WTC11 (cell line): Measurements from ENCODE around the gene NCAM2. TPM values are rescaled to one million over a fixed set of nuclear protein-coding genes. Genes with fewer than 3 reads are reported as not detected.

Experiments
- ATAC-seq: fragments of 200-7000 bp; cut with Tn5 transposase; 2 replicates; pipeline ENCODE4 v1.10.0; 2021; ENCODE audit warnings: mild to moderate bottlenecking, moderate library complexity
- CTCF ChIA-PET: fragments of 300-600 bp; sonication (Branson Sonifier 250); formaldehyde crosslinking; loops from one replicate; lab custom pipeline; 2021; ENCODE audit warnings: antibody characterized with exemption; lab: Charles Lee
- POLR2A ChIA-PET: fragments of 350-600 bp; sonication (Branson Sonifier 250); formaldehyde crosslinking; loops from one replicate; lab custom pipeline; 2021; ENCODE audit warnings: antibody characterized with exemption; lab: Charles Lee
- DNase-seq: peaks from one replicate; pipeline ENCODE4 v3.0.0; 2021; ENCODE audit warnings: low spot score
- H3K27ac Mint-ChIP-seq: 2 replicates; pipeline ENCODE4 v1.8.0; 2021; ENCODE audit warnings: mixed read lengths
- H3K27me3 Mint-ChIP-seq: 2 replicates; pipeline ENCODE4 v1.8.0; 2021; ENCODE audit warnings: low read depth, mild to moderate bottlenecking, moderate library complexity, mixed read lengths
- H3K36me3 Mint-ChIP-seq: 2 replicates; pipeline ENCODE4 v1.8.0; 2021; ENCODE audit warnings: mixed read lengths
- H3K4me1 Mint-ChIP-seq: 2 replicates; pipeline ENCODE4 v1.8.0; 2022; ENCODE audit warnings: mixed read lengths
- H3K4me3 Mint-ChIP-seq: 2 replicates; pipeline ENCODE4 v1.8.0; 2021; ENCODE audit warnings: mild to moderate bottlenecking, moderate library complexity, mixed read lengths
- H3K9me3 Mint-ChIP-seq: 2 replicates; pipeline ENCODE4 v1.8.0; 2021; ENCODE audit warnings: mixed read lengths
- ATF1 ChIP-seq: sonication (generic); formaldehyde crosslinking; IDR thresholded peaks from 2 replicates; pipeline ENCODE4 v1.8.1; 2023; ENCODE audit warnings: mild to moderate bottlenecking, moderate library complexity, missing genetic modification reagents
- FOXJ3 ChIP-seq: sonication (generic); formaldehyde crosslinking; IDR thresholded peaks from 2 replicates; pipeline ENCODE4 v1.9.0; 2021; ENCODE audit warnings: missing genetic modification reagents, mild to moderate bottlenecking, borderline replicate concordance
- GABPB1 ChIP-seq: sonication (generic); formaldehyde crosslinking; IDR thresholded peaks from 2 replicates; pipeline ENCODE4 v1.8.1; 2023; ENCODE audit warnings: mild to moderate bottlenecking, missing genetic modification reagents
- MYBL2 ChIP-seq: sonication (generic); formaldehyde crosslinking; IDR thresholded peaks from 2 replicates; pipeline ENCODE4 v1.8.1; 2023; ENCODE audit warnings: mild to moderate bottlenecking, moderate library complexity, missing genetic modification reagents
- NFATC4 ChIP-seq: fragments of 250-450 bp; sonication (Bioruptor Pico); IDR thresholded peaks from 2 replicates; pipeline ENCODE4 v1.9.0; 2021; ENCODE audit warnings: mild to moderate bottlenecking
- NFYB ChIP-seq: sonication (generic); formaldehyde crosslinking; conservative IDR thresholded peaks from 2 replicates; pipeline ENCODE4 v1.8.0; 2022; ENCODE audit warnings: low read depth, missing genetic modification reagents
- SMAD3 ChIP-seq: sonication (generic); formaldehyde crosslinking; IDR thresholded peaks from 2 replicates; pipeline ENCODE4 v1.8.0; 2022; ENCODE audit warnings: missing genetic modification reagents, mild to moderate bottlenecking, borderline replicate concordance
- SMAD4 ChIP-seq: sonication (generic); formaldehyde crosslinking; IDR thresholded peaks from 2 replicates; pipeline ENCODE4 v1.8.0; 2022; ENCODE audit warnings: mild to moderate bottlenecking, missing genetic modification reagents
- SP1 ChIP-seq: sonication (generic); formaldehyde crosslinking; conservative IDR thresholded peaks from 2 replicates; pipeline ENCODE4 v1.8.1; 2022; ENCODE audit warnings: missing genetic modification reagents
- TP53 ChIP-seq: sonication (generic); formaldehyde crosslinking; IDR thresholded peaks from 2 replicates; pipeline ENCODE4 v1.8.1; 2023; ENCODE audit warnings: mild to moderate bottlenecking, missing genetic modification reagents
- ZNF263 ChIP-seq: sonication (generic); formaldehyde crosslinking; IDR thresholded peaks from 2 replicates; pipeline ENCODE4 v1.8.1; 2022; ENCODE audit warnings: low read depth, mild to moderate bottlenecking, moderate library complexity, missing genetic modification reagents
- total RNA-seq: library from RNA; stranded (reverse); gene quantifications from 3 replicates; pipeline ENCODE4 v1.2.3, GENCODE V29; 2021
- TF ChIP-seq, protein P1 (sequence below): fragments of 250-450 bp; sonication (Bioruptor Pico); IDR thresholded peaks from 2 replicates; pipeline ENCODE4 v1.9.0; 2021; ENCODE audit warnings: mild to moderate bottlenecking, borderline replicate concordance
- TF ChIP-seq, protein P2 (sequence below): fragments of 250-450 bp; sonication (Bioruptor Pico); IDR thresholded peaks from 2 replicates; pipeline ENCODE4 v1.8.0; 2021; ENCODE audit warnings: mild to moderate bottlenecking
- TF ChIP-seq, protein P3 (sequence below): sonication (generic); formaldehyde crosslinking; IDR thresholded peaks from 2 replicates; pipeline ENCODE4 v1.8.0; 2023; ENCODE audit warnings: missing genetic modification reagents, mild to moderate bottlenecking, borderline replicate concordance
- TF ChIP-seq, protein P4 (sequence below): sonication (generic); formaldehyde crosslinking; IDR thresholded peaks from 2 replicates; pipeline ENCODE4 v1.8.1; 2022; ENCODE audit warnings: mild to moderate bottlenecking, moderate library complexity, missing genetic modification reagents
- TF ChIP-seq, protein P5 (sequence below): fragments of 250-450 bp; sonication (Bioruptor Pico); IDR thresholded peaks from 2 replicates; pipeline ENCODE4 v1.9.0; 2021; ENCODE audit warnings: mild to moderate bottlenecking
- TF ChIP-seq, protein P6 (sequence below): sonication (generic); formaldehyde crosslinking; IDR thresholded peaks from 2 replicates; pipeline ENCODE4 v1.8.0; 2022; ENCODE audit warnings: mild to moderate bottlenecking, missing genetic modification reagents

The NCAM2 gene
- total RNA-seq, 1 experiment from 2014 or later = 1.6 TPM

DNA sequence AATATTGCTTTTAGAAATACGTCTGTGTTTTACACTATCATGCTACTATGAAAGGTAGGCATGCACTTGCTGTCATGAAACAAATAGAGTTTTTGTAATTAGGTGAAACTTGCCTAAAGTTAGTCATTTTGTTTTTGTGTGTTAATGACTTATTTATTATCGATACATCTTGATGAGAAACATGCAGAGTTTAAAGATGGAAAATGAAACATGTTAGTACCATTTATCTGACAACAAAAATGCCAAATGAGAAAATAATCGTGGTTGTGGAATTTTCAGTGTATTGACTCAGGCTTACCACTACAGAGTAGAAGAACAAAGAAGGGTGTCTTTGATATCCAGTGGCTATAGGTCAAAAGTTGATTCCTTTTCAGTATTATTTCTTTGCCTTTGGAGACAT is 105.5 kb downstream of the NCAM2 start (continued):
- TF ChIP-seq, protein P1, sequence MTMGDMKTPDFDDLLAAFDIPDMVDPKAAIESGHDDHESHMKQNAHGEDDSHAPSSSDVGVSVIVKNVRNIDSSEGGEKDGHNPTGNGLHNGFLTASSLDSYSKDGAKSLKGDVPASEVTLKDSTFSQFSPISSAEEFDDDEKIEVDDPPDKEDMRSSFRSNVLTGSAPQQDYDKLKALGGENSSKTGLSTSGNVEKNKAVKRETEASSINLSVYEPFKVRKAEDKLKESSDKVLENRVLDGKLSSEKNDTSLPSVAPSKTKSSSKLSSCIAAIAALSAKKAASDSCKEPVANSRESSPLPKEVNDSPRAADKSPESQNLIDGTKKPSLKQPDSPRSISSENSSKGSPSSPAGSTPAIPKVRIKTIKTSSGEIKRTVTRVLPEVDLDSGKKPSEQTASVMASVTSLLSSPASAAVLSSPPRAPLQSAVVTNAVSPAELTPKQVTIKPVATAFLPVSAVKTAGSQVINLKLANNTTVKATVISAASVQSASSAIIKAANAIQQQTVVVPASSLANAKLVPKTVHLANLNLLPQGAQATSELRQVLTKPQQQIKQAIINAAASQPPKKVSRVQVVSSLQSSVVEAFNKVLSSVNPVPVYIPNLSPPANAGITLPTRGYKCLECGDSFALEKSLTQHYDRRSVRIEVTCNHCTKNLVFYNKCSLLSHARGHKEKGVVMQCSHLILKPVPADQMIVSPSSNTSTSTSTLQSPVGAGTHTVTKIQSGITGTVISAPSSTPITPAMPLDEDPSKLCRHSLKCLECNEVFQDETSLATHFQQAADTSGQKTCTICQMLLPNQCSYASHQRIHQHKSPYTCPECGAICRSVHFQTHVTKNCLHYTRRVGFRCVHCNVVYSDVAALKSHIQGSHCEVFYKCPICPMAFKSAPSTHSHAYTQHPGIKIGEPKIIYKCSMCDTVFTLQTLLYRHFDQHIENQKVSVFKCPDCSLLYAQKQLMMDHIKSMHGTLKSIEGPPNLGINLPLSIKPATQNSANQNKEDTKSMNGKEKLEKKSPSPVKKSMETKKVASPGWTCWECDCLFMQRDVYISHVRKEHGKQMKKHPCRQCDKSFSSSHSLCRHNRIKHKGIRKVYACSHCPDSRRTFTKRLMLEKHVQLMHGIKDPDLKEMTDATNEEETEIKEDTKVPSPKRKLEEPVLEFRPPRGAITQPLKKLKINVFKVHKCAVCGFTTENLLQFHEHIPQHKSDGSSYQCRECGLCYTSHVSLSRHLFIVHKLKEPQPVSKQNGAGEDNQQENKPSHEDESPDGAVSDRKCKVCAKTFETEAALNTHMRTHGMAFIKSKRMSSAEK (CRISPR knock-in tag) = no peak
- TF ChIP-seq MYBL2 (CRISPR knock-in tag) = no peak
- TF ChIP-seq TP53 = no peak
- TF ChIP-seq, protein P2, sequence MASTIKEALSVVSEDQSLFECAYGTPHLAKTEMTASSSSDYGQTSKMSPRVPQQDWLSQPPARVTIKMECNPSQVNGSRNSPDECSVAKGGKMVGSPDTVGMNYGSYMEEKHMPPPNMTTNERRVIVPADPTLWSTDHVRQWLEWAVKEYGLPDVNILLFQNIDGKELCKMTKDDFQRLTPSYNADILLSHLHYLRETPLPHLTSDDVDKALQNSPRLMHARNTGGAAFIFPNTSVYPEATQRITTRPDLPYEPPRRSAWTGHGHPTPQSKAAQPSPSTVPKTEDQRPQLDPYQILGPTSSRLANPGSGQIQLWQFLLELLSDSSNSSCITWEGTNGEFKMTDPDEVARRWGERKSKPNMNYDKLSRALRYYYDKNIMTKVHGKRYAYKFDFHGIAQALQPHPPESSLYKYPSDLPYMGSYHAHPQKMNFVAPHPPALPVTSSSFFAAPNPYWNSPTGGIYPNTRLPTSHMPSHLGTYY = no peak
- no peak for TF ChIP-seq ZNF263 (CRISPR knock-in tag)
- no peak for TF ChIP-seq FOXJ3 (CRISPR knock-in tag)

DNA sequence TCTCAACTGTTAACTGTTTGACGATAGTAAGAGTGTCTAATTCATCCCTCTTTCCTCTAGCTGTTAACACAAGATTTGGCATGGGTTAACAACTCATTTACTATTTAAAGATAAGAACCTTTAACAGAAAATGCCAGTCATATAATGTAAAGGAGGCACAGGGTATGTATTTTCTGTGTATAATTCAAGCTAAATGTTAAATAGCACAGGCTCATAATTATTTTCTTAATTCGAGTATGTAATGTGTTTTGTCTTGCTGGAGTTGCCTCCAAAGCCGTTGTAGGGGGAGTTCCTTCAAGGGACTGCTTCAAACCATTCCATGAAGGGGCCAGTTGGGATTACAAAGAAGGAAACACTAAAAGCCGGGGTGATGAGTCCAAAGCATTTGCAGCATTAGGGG is 111.5 kb downstream of the NCAM2 start:
- H3K36me3 Mint-ChIP-seq = no peaks in the 10 kb centered on the region
- TF ChIP-seq, protein P3, sequence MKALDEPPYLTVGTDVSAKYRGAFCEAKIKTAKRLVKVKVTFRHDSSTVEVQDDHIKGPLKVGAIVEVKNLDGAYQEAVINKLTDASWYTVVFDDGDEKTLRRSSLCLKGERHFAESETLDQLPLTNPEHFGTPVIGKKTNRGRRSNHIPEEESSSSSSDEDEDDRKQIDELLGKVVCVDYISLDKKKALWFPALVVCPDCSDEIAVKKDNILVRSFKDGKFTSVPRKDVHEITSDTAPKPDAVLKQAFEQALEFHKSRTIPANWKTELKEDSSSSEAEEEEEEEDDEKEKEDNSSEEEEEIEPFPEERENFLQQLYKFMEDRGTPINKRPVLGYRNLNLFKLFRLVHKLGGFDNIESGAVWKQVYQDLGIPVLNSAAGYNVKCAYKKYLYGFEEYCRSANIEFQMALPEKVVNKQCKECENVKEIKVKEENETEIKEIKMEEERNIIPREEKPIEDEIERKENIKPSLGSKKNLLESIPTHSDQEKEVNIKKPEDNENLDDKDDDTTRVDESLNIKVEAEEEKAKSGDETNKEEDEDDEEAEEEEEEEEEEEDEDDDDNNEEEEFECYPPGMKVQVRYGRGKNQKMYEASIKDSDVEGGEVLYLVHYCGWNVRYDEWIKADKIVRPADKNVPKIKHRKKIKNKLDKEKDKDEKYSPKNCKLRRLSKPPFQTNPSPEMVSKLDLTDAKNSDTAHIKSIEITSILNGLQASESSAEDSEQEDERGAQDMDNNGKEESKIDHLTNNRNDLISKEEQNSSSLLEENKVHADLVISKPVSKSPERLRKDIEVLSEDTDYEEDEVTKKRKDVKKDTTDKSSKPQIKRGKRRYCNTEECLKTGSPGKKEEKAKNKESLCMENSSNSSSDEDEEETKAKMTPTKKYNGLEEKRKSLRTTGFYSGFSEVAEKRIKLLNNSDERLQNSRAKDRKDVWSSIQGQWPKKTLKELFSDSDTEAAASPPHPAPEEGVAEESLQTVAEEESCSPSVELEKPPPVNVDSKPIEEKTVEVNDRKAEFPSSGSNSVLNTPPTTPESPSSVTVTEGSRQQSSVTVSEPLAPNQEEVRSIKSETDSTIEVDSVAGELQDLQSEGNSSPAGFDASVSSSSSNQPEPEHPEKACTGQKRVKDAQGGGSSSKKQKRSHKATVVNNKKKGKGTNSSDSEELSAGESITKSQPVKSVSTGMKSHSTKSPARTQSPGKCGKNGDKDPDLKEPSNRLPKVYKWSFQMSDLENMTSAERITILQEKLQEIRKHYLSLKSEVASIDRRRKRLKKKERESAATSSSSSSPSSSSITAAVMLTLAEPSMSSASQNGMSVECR = no peak
- TF ChIP-seq, protein P4, sequence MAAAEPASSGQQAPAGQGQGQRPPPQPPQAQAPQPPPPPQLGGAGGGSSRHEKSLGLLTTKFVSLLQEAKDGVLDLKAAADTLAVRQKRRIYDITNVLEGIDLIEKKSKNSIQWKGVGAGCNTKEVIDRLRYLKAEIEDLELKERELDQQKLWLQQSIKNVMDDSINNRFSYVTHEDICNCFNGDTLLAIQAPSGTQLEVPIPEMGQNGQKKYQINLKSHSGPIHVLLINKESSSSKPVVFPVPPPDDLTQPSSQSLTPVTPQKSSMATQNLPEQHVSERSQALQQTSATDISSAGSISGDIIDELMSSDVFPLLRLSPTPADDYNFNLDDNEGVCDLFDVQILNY (CRISPR knock-in tag) = no peak
- TF ChIP-seq NFYB (CRISPR knock-in tag) = no peak
- TF ChIP-seq FOXJ3 (CRISPR knock-in tag) = no peak
- TF ChIP-seq GABPB1 (CRISPR knock-in tag) = no peak
- TF ChIP-seq, protein P5, sequence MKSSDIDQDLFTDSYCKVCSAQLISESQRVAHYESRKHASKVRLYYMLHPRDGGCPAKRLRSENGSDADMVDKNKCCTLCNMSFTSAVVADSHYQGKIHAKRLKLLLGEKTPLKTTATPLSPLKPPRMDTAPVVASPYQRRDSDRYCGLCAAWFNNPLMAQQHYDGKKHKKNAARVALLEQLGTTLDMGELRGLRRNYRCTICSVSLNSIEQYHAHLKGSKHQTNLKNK (CRISPR knock-in tag) = no peak
- no peak for TF ChIP-seq SMAD3 (CRISPR knock-in tag)
- no peak for TF ChIP-seq SP1
- TF ChIP-seq ATF1 = no peak
- no peak for TF ChIP-seq NFATC4 (CRISPR knock-in tag)
- TF ChIP-seq, protein P6, sequence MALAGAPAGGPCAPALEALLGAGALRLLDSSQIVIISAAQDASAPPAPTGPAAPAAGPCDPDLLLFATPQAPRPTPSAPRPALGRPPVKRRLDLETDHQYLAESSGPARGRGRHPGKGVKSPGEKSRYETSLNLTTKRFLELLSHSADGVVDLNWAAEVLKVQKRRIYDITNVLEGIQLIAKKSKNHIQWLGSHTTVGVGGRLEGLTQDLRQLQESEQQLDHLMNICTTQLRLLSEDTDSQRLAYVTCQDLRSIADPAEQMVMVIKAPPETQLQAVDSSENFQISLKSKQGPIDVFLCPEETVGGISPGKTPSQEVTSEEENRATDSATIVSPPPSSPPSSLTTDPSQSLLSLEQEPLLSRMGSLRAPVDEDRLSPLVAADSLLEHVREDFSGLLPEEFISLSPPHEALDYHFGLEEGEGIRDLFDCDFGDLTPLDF (CRISPR knock-in tag) = no peak
- no peak for TF ChIP-seq SMAD4 (CRISPR knock-in tag)
- TF ChIP-seq, protein P2 = no peak
- TF ChIP-seq, all 79 proteins: peak for 0
- H3K4me1 Mint-ChIP-seq = peaks cover 6% of the 10 kb centered on the region
- ATAC-seq (no peak), DNase-seq (no peak)
- H3K4me3 Mint-ChIP-seq = no peak overlapping the region
- H3K27me3 Mint-ChIP-seq = no peaks in the 10 kb centered on the region
- POLR2A ChIA-PET = no interaction called here
- CTCF ChIA-PET = no interaction called here
- no peaks in the 10 kb centered on the region for H3K9me3 Mint-ChIP-seq
- no peak overlapping the region for H3K27ac Mint-ChIP-seq
